Measurements from ENCODE around the gene CSK.

CSK gene

DNA sequence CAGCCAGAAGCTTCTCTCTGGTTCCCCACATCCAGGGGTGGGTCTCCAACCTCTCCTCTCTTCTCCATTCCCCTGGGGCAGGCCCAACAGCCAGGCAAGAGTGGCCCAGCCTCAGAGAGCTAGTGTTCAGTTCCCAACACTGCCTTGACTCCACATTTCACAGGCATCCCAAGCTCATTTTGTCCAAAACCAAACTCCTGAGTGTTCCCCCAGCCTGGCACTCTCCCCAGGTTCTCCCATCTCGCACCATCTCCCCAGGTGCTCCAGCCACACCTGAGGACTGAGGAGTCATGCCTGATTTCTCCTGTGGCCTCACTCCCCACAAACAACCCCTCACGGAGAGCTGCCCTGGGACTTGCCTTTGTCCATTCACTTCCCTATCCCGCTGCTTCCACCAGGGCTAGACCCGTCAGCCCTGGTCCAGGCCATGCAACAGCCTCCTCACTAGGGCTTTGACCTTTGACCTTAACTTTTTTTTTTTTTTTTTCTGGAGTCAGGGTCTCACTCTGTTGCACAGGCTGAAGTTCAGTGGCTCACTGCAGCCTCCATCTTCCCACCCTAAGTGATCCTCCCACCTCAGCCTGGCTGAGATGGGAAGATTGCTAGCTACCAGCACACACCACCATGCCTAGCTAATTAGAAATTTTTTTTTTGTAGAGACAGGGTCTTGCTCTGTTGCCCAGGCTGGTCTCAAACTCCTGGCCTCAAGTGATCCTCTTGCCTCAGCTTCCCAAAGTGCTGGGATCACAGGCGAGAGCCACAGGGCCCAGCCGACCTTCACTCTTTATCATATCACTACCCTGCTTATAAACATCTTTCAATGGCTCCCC lies 3.9 kb upstream of the CSK start:
- no peaks in the 10 kb centered on the region for H3K9me3 ChIP-seq
- H3K4me1 ChIP-seq (ENCODE audit: control insufficient read depth in 1 of 2, insufficient read depth in 1 of 2, low read depth in 1 of 2, low read length in 1 of 2): peaks cover 80 to 90% of the 10 kb centered on the region in 2 experiments
- no peaks in the 10 kb centered on the region for H3K27me3 ChIP-seq
- no peaks in the 10 kb centered on the region for H3K36me3 ChIP-seq
- peak overlapping the region; percentile 100 for H3K27ac ChIP-seq
- TF ChIP-seq, protein P1, sequence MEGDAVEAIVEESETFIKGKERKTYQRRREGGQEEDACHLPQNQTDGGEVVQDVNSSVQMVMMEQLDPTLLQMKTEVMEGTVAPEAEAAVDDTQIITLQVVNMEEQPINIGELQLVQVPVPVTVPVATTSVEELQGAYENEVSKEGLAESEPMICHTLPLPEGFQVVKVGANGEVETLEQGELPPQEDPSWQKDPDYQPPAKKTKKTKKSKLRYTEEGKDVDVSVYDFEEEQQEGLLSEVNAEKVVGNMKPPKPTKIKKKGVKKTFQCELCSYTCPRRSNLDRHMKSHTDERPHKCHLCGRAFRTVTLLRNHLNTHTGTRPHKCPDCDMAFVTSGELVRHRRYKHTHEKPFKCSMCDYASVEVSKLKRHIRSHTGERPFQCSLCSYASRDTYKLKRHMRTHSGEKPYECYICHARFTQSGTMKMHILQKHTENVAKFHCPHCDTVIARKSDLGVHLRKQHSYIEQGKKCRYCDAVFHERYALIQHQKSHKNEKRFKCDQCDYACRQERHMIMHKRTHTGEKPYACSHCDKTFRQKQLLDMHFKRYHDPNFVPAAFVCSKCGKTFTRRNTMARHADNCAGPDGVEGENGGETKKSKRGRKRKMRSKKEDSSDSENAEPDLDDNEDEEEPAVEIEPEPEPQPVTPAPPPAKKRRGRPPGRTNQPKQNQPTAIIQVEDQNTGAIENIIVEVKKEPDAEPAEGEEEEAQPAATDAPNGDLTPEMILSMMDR (IDR thresholded peaks at IDR 0.05): no peak
- peak overlapping the region; percentile 44 to 52 for H3K4me3 ChIP-seq (ENCODE audit: low read depth in 1 of 2, low read length in 1 of 2)

DNA sequence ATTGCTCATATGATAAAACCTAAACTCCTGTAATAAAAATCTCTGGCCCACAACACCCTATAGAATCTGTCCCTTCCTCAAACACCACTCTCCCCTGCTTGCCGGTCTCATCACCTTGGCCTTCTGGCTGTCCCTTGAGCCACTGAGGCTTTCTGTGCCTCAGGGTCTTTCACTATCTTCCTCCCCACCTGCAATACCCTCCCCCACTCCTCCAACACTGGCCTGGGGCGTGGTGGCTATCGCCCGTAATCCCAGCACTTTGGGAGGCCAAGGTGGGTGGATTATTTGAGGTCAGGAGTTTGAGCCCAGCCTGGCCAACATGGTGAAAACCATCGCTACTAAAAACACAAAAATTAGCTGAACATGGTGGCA lies 3.3 kb upstream of the CSK start:
- Histone ChIP-seq H3K27ac (peak overlapping the region; percentile 100), H3K4me1 (ENCODE audit: control insufficient read depth in 1 of 2, insufficient read depth in 1 of 2, low read depth in 1 of 2, low read length in 1 of 2) (peaks cover 74 to 90% of the 10 kb centered on the region in 2 experiments), H3K4me3 (ENCODE audit: low read depth in 1 of 2, low read length in 1 of 2) (no peak overlapping the region), H3K9me3 (no peaks in the 10 kb centered on the region), H3K36me3 (no peaks in the 10 kb centered on the region), H3K27me3 (no peaks in the 10 kb centered on the region)
- TF ChIP-seq, protein P1 (IDR thresholded peaks at IDR 0.05): no peak

DNA sequence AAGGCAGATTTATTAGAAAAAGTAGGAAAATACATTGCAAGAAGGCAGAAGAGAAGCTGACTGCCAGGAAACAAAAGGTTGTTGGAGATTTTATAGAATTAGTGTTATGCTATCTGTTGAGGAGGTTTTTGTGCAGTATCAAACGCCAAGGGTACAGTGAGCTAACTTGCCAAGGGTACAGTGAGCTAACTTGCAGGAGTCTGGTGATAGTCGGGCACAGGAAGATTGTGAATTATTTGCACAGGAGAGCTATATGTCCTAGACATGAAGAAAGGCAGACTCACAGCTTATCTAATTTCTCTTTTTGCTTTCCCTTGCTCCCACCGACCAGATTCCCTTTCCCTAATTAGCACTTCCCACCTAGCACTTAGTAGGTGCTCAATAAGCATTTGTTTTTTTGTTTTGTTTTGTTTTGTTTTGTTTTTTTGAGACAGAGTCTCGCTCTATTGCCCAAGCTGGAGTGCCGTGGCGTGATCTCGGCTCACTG lies 2.7 kb upstream of the CSK start:
- Histone ChIP-seq H3K4me1 (ENCODE audit: control insufficient read depth in 1 of 2, insufficient read depth in 1 of 2, low read depth in 1 of 2, low read length in 1 of 2) (peaks cover 78 to 90% of the 10 kb centered on the region in 2 experiments), H3K27me3 (no peaks in the 10 kb centered on the region), H3K9me3 (no peaks in the 10 kb centered on the region), H3K36me3 (no peaks in the 10 kb centered on the region), H3K27ac (peak overlapping the region; percentile 100), H3K4me3 (ENCODE audit: low read depth in 1 of 2, low read length in 1 of 2) (peak overlapping the region in 1 of 2 experiments; percentile 75)
- TF ChIP-seq, protein P1 (IDR thresholded peaks at IDR 0.05): no peak

DNA sequence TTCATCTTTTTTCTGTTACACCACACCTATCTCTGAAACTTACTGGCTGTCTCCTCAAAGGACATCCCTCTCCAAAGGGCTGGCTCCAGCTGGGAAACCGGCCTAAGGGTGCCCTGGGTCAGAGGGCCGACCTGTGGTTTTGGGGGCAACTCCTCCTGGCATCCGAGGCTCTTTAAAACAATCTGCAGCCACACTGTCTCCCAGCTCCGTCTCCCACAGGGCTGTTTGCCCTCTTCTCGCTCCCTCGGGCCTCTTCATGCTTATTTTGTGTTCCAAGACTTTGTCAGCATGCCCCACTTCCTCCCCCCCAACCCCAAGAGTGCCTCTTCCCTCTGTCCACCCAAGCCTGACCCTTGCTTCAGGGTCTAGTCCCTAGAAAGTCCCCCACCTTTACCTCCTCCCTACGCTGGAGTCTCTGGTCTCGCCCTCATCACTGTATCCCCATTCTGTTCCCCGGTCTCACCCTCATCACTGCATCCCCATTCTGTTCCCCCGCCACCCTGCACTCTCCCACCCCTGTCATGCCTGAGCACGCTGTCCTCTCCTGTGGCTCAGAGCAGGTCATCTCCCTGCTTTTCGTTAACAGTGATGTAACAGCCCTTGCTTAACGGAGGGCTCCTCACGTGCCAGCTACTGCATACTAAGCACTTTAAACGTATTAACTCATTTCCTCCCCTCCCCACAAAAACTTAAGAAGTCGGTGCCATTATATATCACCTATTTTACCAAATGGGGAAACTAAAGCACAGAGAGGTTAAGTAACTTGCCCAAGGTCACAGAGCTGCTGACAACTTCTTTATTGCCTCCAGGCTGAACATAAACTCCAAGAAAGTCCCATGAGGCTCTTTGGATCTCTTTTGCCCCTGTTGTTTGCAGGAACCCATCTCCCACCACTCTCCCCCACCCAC lies 1.1 kb upstream of the CSK start:
- peaks cover 12% of the 10 kb centered on the region for H3K36me3 ChIP-seq
- peak overlapping the region; percentile 100 for H3K27ac ChIP-seq
- peak overlapping the region; percentile 75 to 99 for H3K4me3 ChIP-seq (ENCODE audit: low read depth in 1 of 2, low read length in 1 of 2)
- TF ChIP-seq, protein P1 (IDR thresholded peaks at IDR 0.05): no peak
- peaks cover 81 to 92% of the 10 kb centered on the region in 2 experiments for H3K4me1 ChIP-seq (ENCODE audit: control insufficient read depth in 1 of 2, insufficient read depth in 1 of 2, low read depth in 1 of 2, low read length in 1 of 2)
- H3K27me3 ChIP-seq: no peaks in the 10 kb centered on the region
- no peaks in the 10 kb centered on the region for H3K9me3 ChIP-seq

DNA sequence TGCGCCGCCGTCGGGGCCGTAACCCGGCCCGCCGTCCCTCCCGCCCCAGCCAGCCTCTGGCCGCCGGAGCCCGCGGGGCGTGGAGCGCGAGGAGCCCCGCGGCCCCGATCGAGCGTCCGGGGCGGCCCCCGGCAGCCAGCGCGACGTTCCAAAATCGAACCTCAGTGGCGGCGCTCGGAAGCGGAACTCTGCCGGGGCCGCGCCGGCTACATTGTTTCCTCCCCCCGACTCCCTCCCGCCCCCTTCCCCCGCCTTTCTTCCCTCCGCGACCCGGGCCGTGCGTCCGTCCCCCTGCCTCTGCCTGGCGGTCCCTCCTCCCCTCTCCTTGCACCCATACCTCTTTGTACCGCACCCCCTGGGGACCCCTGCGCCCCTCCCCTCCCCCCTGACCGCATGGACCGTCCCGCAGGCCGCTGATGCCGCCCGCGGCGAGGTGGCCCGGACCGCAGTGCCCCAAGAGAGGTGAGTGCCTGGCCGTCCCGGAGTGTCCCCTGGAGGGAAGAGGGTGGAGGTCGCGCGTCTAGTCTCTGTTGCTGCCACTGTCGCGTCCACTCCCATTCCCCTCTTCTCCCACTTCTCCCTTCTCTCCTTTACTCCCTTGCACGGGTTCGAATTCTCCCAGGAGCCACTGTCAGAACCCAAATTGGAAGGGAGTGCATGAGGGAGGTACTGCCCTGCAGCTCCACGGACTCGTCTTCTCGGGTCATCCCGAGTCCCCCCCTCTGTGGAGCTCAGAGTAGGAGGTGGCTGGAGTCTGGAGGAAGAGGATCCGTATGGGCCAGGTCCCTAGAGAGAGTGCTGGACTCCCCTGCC lies 585 bp downstream of the CSK start:
- Histone ChIP-seq H3K4me1 (ENCODE audit: control insufficient read depth in 1 of 2, insufficient read depth in 1 of 2, low read depth in 1 of 2, low read length in 1 of 2) (peaks cover 81 to 92% of the 10 kb centered on the region in 2 experiments), H3K4me3 (ENCODE audit: low read depth in 1 of 2, low read length in 1 of 2) (peak overlapping the region; percentile 95 to 99), H3K27me3 (no peaks in the 10 kb centered on the region), H3K9me3 (no peaks in the 10 kb centered on the region), H3K36me3 (peaks cover 12% of the 10 kb centered on the region), H3K27ac (peak overlapping the region; percentile 100)
- TF ChIP-seq, protein P1 (IDR thresholded peaks at IDR 0.05): peak; percentile 53
